Skeletal muscle tissue (tissue), 4 donors: ENCODE measurements around the gene VCPKMT. TPM values are rescaled to one million over a fixed set of nuclear protein-coding genes. Genes with fewer than 3 reads are reported as not detected.

Source experiments
- H3K27ac ChIP-seq: one replicate; pipeline ENCODE4 v1.7.0; 2013; ENCODE audit warnings: mild to moderate bottlenecking, low read depth, low read length, inconsistent platforms
- H3K27me3 ChIP-seq, 3 donors: one replicate each; pipeline ENCODE4 v1.7.0; 2013; ENCODE audit warnings: low read length in 3 of 3; ENCODE audit not compliant: control insufficient read depth in 3 of 3, insufficient read depth in 3 of 3
- H3K36me3 ChIP-seq, 3 donors: one replicate each; pipeline ENCODE4 v1.7.0; 2013; ENCODE audit warnings: low read length in 3 of 3; ENCODE audit not compliant: control insufficient read depth in 3 of 3, insufficient read depth in 3 of 3
- H3K4me1 ChIP-seq, 3 donors: one replicate each; pipeline ENCODE4 v1.7.0; 2013; ENCODE audit warnings: low read length in 3 of 3, mild to moderate bottlenecking in 3 of 3; ENCODE audit not compliant: control insufficient read depth in 3 of 3, insufficient read depth in 3 of 3
- H3K4me3 ChIP-seq, 3 donors: one replicate each; pipeline ENCODE4 v1.7.0; 2013; ENCODE audit warnings: low read length in 3 of 3
- H3K9ac ChIP-seq, 3 donors: one replicate each; pipeline ENCODE4 v1.7.0; 2013; ENCODE audit warnings: low read length in 3 of 3, mild to moderate bottlenecking in 3 of 3, moderate library complexity in 2 of 3, low read depth in 1 of 3
- H3K9me3 ChIP-seq, 3 donors: one replicate each; pipeline ENCODE4 v1.7.0; 2013; ENCODE audit warnings: low read length in 3 of 3; ENCODE audit not compliant: control insufficient read depth in 3 of 3
- total RNA-seq: library from RNA; depleted of rRNA; stranded (reverse); fragments of >200 nt; gene quantifications from one replicate; pipeline ENCODE4 v1.2.3, GENCODE V29; 2014
- donor health status: Osteomylitis.

The VCPKMT gene
- total RNA-seq, 1 donor from 2014 or later: 2.1 TPM

- Histone ChIP-seq H3K27me3 (no peaks in the 10 kb centered on the region), H3K4me1 (peaks cover 5 to 12% (median 7%) of the 10 kb centered on the region in 3 donors), H3K9me3 (no peaks in the 10 kb centered on the region), H3K9ac (no peak overlapping the region), H3K36me3 (peaks cover 20 to 54% (median 39%) of the 10 kb centered on the region in 3 donors), H3K27ac (no peak overlapping the region), H3K4me3 (no peak overlapping the region)
Observed at GRCh38 chr14:50113381-50114035, 2.9 kb downstream of the VCPKMT start.

- Histone ChIP-seq H3K4me1 (peaks cover 2 to 4% (median 3%) of the 10 kb centered on the region in 3 donors), H3K9me3 (no peaks in the 10 kb centered on the region), H3K4me3 (no peak overlapping the region), H3K36me3 (peaks cover 19 to 50% (median 44%) of the 10 kb centered on the region in 3 donors), H3K9ac (no peak overlapping the region), H3K27me3 (no peaks in the 10 kb centered on the region), H3K27ac (no peak overlapping the region)
Observed at GRCh38 chr14:50110323-50111037, 5.9 kb downstream of the VCPKMT start.

GRCh38 chr14:50109342-50109741 is 7.0 kb downstream of the VCPKMT start:
- Histone ChIP-seq H3K4me3 (no peak overlapping the region), H3K36me3 (peaks cover 19 to 44% (median 41%) of the 10 kb centered on the region in 3 donors), H3K9me3 (no peaks in the 10 kb centered on the region), H3K4me1 (peaks cover 0 to 4% (median 0%) of the 10 kb centered on the region in 3 donors), H3K27me3 (no peaks in the 10 kb centered on the region), H3K9ac (no peak overlapping the region), H3K27ac (no peak overlapping the region)

GRCh38 chr14:50107850-50108249 is 8.5 kb downstream of the VCPKMT start:
- Histone ChIP-seq H3K36me3 (peaks cover 19 to 42% (median 32%) of the 10 kb centered on the region in 3 donors), H3K4me3 (no peak overlapping the region), H3K9ac (no peak overlapping the region)

GRCh38 chr14:50106178-50106577 is 10.2 kb downstream of the VCPKMT start:
- peaks cover 0 to 4% (median 0%) of the 10 kb centered on the region in 3 donors for H3K4me1 ChIP-seq
- peaks cover 14 to 31% (median 17%) of the 10 kb centered on the region in 3 donors for H3K36me3 ChIP-seq
- no peak overlapping the region for H3K9ac ChIP-seq
- no peaks in the 10 kb centered on the region for H3K9me3 ChIP-seq
- H3K27me3 ChIP-seq: no peaks in the 10 kb centered on the region
- H3K27ac ChIP-seq: no peak overlapping the region
- H3K4me3 ChIP-seq: no peak overlapping the region

More at GRCh38 chr14:50107850-50108249, 8.5 kb downstream of the VCPKMT start:
- no peaks in the 10 kb centered on the region for H3K27me3 ChIP-seq
- no peaks in the 10 kb centered on the region for H3K9me3 ChIP-seq
- peaks cover 0 to 4% (median 0%) of the 10 kb centered on the region in 3 donors for H3K4me1 ChIP-seq
- H3K27ac ChIP-seq: no peak overlapping the region

- H3K27ac ChIP-seq: no peak overlapping the region
- no peaks in the 10 kb centered on the region for H3K27me3 ChIP-seq
- peaks cover 3 to 13% (median 9%) of the 10 kb centered on the region in 3 donors for H3K36me3 ChIP-seq
- H3K4me3 ChIP-seq: no peak overlapping the region
- H3K9me3 ChIP-seq: no peaks in the 10 kb centered on the region
- peaks cover 0 to 4% (median 0%) of the 10 kb centered on the region in 3 donors for H3K4me1 ChIP-seq
- H3K9ac ChIP-seq: no peak overlapping the region
Observed at GRCh38 chr14:50103558-50103957, 12.8 kb downstream of the VCPKMT start.

- H3K9ac ChIP-seq: no peak overlapping the region
- no peaks in the 10 kb centered on the region for H3K27me3 ChIP-seq
- no peaks in the 10 kb centered on the region for H3K9me3 ChIP-seq
- no peak overlapping the region for H3K4me3 ChIP-seq
- H3K4me1 ChIP-seq: peaks cover 0 to 4% (median 0%) of the 10 kb centered on the region in 3 donors
- H3K27ac ChIP-seq: no peak overlapping the region
- peaks cover 0 to 10% (median 6%) of the 10 kb centered on the region in 3 donors for H3K36me3 ChIP-seq
Observed at GRCh38 chr14:50101417-50101816, 15.0 kb downstream of the VCPKMT start.

- no peak overlapping the region for H3K27ac ChIP-seq
- no peak overlapping the region for H3K4me3 ChIP-seq
- no peaks in the 10 kb centered on the region for H3K27me3 ChIP-seq
- H3K9me3 ChIP-seq: no peaks in the 10 kb centered on the region
- H3K36me3 ChIP-seq: peaks cover 0 to 10% (median 0%) of the 10 kb centered on the region in 3 donors
- no peak overlapping the region for H3K9ac ChIP-seq
- peaks cover 0 to 4% (median 0%) of the 10 kb centered on the region in 3 donors for H3K4me1 ChIP-seq
Observed at GRCh38 chr14:50100805-50101204, 15.6 kb downstream of the VCPKMT start.

GRCh38 chr14:50099335-50099734 is 17.0 kb downstream of the VCPKMT start:
- H3K4me3 ChIP-seq: no peak overlapping the region
- no peaks in the 10 kb centered on the region for H3K9me3 ChIP-seq
- H3K4me1 ChIP-seq: no peaks in the 10 kb centered on the region
- peaks cover 0 to 10% (median 0%) of the 10 kb centered on the region in 3 donors for H3K36me3 ChIP-seq
- H3K27me3 ChIP-seq: no peaks in the 10 kb centered on the region
- H3K27ac ChIP-seq: no peak overlapping the region
- no peak overlapping the region for H3K9ac ChIP-seq

GRCh38 chr14:50095895-50096294 is 20.5 kb downstream of the VCPKMT start:
- H3K27ac ChIP-seq: no peak overlapping the region
- H3K27me3 ChIP-seq: no peaks in the 10 kb centered on the region
- no peak overlapping the region for H3K9ac ChIP-seq
- peaks cover 2 to 5% (median 2%) of the 10 kb centered on the region in 3 donors for H3K36me3 ChIP-seq
- no peaks in the 10 kb centered on the region for H3K4me1 ChIP-seq
- no peak overlapping the region for H3K4me3 ChIP-seq
- no peaks in the 10 kb centered on the region for H3K9me3 ChIP-seq
